H1 (cell line): ENCODE measurements around the gene RGR. TPM values are rescaled to one million over a fixed set of nuclear protein-coding genes. Genes with fewer than 3 reads are reported as not detected.

Source experiments
- CTCF ChIA-PET: fragments of 300-600 bp; sonication (Branson Sonifier 250); formaldehyde crosslinking; loops from one replicate; lab custom pipeline; 2021; ENCODE audit not compliant: partially characterized antibody; lab: Charles Lee
- POLR2A ChIA-PET: fragments of 300-600 bp; sonication (Branson Sonifier 250); formaldehyde crosslinking; loops from one replicate; lab custom pipeline; 2021; ENCODE audit warnings: inconsistent platforms; ENCODE audit not compliant: partially characterized antibody; lab: Charles Lee
- DNase-seq, 2 experiments: peaks; one replicate each; pipeline versions ENCODE4 v3.0.0 to v3.0.0-alpha.2; 2010 to 2022; ENCODE audit warnings: low spot score in 2 of 2, low read depth in 1 of 2, mixed read lengths in 1 of 2
- FAIRE-seq: peaks from 2 replicates; lab custom pipeline; 2011; peaks lifted over from hg19 to GRCh38; lab: Jason Lieb, UNC
- H2AFZ ChIP-seq: 2 replicates; pipeline ENCODE4 v1.8.1; 2012; ENCODE audit warnings: low read length, inconsistent platforms
- H2AK5ac ChIP-seq: 2 replicates; pipeline ENCODE4 v1.6.1; 2013; ENCODE audit warnings: low read depth, low read length
- H2BK120ac ChIP-seq: replicated peaks from 2 replicates; pipeline ENCODE3; 2013; ENCODE audit warnings: low read depth, low read length, inconsistent platforms
- H2BK12ac ChIP-seq: 2 replicates; pipeline ENCODE4 v1.6.1; 2013; ENCODE audit warnings: low read depth, low read length
- H2BK15ac ChIP-seq: 2 replicates; pipeline ENCODE4 v1.6.1; 2013; ENCODE audit warnings: low read length
- H2BK20ac ChIP-seq: 2 replicates; pipeline ENCODE4 v1.6.1; 2013; ENCODE audit warnings: low read length
- H2BK5ac ChIP-seq: 2 replicates; pipeline ENCODE4 v1.6.1; 2013; ENCODE audit warnings: low read depth, low read length
- H3K14ac ChIP-seq: 2 replicates; pipeline ENCODE4 v1.6.1; 2013; ENCODE audit warnings: inconsistent platforms; ENCODE audit not compliant: insufficient read length
- H3K18ac ChIP-seq: 2 replicates; pipeline ENCODE4 v1.6.1; 2013; ENCODE audit warnings: low read length; ENCODE audit errors: extremely low read depth
- H3K23ac ChIP-seq: 2 replicates; pipeline ENCODE4 v1.6.1; 2013; ENCODE audit warnings: inconsistent platforms; ENCODE audit not compliant: insufficient read length
- H3K23me2 ChIP-seq: 2 replicates; pipeline ENCODE4 v1.6.1; 2013; ENCODE audit warnings: low read depth, low read length
- H3K27ac ChIP-seq: 2 replicates; pipeline ENCODE4 v1.6.1; 2011; ENCODE audit warnings: low read depth, low read length, inconsistent platforms
- H3K27me3 ChIP-seq, 4 experiments: replicated peaks in 1 of 4; 1 replicate in 1 of 4; 2 replicates in 3 of 4; pipeline versions ENCODE4 v1.6.1 to v1.8.1; 2011 to 2013; ENCODE audit warnings: low read length in 3 of 4, mild to moderate bottlenecking in 3 of 4, inconsistent platforms in 2 of 4, mixed read lengths in 2 of 4, moderate library complexity in 1 of 4; ENCODE audit not compliant: control insufficient read depth in 3 of 4, insufficient read depth in 3 of 4; ENCODE audit errors: extremely low read depth in 1 of 4
- H3K36me3 ChIP-seq, 4 experiments: 2 replicates each; pipeline versions ENCODE4 v1.6.1 to v1.8.1; 2011 to 2013; ENCODE audit warnings: mild to moderate bottlenecking in 4 of 4, low read length in 3 of 4, moderate library complexity in 2 of 4, control low read depth in 1 of 4, inconsistent platforms in 1 of 4; ENCODE audit not compliant: insufficient read depth in 4 of 4, control insufficient read depth in 2 of 4
- H3K4ac ChIP-seq: replicated peaks from 2 replicates; pipeline ENCODE3; 2013; ENCODE audit warnings: low read length, low read depth, mixed read lengths, inconsistent platforms; ENCODE audit not compliant: insufficient read length
- H3K4me1 ChIP-seq, 4 experiments: replicated peaks in 1 of 4; 1 replicate in 1 of 4; 2 replicates in 3 of 4; pipeline versions ENCODE4 v1.6.1 to v1.8.1; 2011 to 2013; ENCODE audit warnings: low read length in 3 of 4, inconsistent platforms in 2 of 4, mixed read lengths in 1 of 4; ENCODE audit not compliant: insufficient read depth in 4 of 4, control insufficient read depth in 3 of 4
- H3K4me2 ChIP-seq, 2 experiments: 2 replicates each; pipeline versions ENCODE4 v1.6.1 to v1.8.1; 2011 to 2013; ENCODE audit warnings: low read depth in 2 of 2, low read length in 2 of 2, control low read depth in 1 of 2, inconsistent platforms in 1 of 2, mild to moderate bottlenecking in 1 of 2; ENCODE audit not compliant: insufficient read depth in 1 of 2
- H3K4me3 ChIP-seq, 4 experiments: fragments of 200-600, 300-600 bp in 1 of 4; sonication (generic), shearing (Covaris generic), sonication (Bioruptor Twin) in 1 of 4; 2 replicates each; pipeline versions ENCODE4 v1.5.1 to v1.8.1; 2011 to 2016; ENCODE audit warnings: low read length in 4 of 4, low read depth in 3 of 4, control low read depth in 2 of 4, inconsistent platforms in 2 of 4, mild to moderate bottlenecking in 2 of 4, mixed read lengths in 1 of 4, moderate library complexity in 1 of 4; ENCODE audit not compliant: insufficient read depth in 2 of 4; ENCODE audit errors: extremely low read depth in 1 of 4
- H3K56ac ChIP-seq: replicated peaks from 2 replicates; pipeline ENCODE3; 2013; ENCODE audit warnings: low read depth, mild to moderate bottlenecking, mixed read lengths, low read length, inconsistent platforms; ENCODE audit not compliant: insufficient read length
- H3K79me1 ChIP-seq: 2 replicates; pipeline ENCODE4 v1.6.1; 2013; ENCODE audit warnings: low read depth, low read length, control low read depth
- H3K79me2 ChIP-seq, 2 experiments: 2 replicates each; pipeline versions ENCODE4 v1.6.1 to v1.8.1; 2012 to 2013; ENCODE audit warnings: low read length in 2 of 2, mild to moderate bottlenecking in 2 of 2, inconsistent platforms in 1 of 2; ENCODE audit not compliant: insufficient read depth in 2 of 2, control insufficient read depth in 1 of 2
- H3K9ac ChIP-seq, 4 experiments: replicated peaks in 1 of 4; 1 replicate in 1 of 4; 2 replicates in 3 of 4; pipeline versions ENCODE4 v1.6.1 to v1.8.1; 2011 to 2013; ENCODE audit warnings: low read depth in 3 of 4, low read length in 3 of 4, control low read depth in 2 of 4, mild to moderate bottlenecking in 2 of 4, moderate library complexity in 2 of 4, inconsistent platforms in 1 of 4; ENCODE audit errors: extremely low read depth in 1 of 4
- H3K9me3 ChIP-seq, 2 experiments: 2 replicates each; pipeline versions ENCODE4 v1.6.1 to v1.8.1; 2012 to 2013; ENCODE audit warnings: mild to moderate bottlenecking in 2 of 2, moderate library complexity in 2 of 2, control low read depth in 1 of 2, inconsistent platforms in 1 of 2, low read depth in 1 of 2, low read length in 1 of 2, mixed read lengths in 1 of 2; ENCODE audit not compliant: insufficient read depth in 2 of 2
- H4K20me1 ChIP-seq, 2 experiments: replicated peaks in 1 of 2; 2 replicates each; pipeline versions ENCODE3 to v1.8.1; 2011 to 2013; ENCODE audit warnings: inconsistent platforms in 2 of 2, low read length in 2 of 2, mild to moderate bottlenecking in 1 of 2; ENCODE audit not compliant: insufficient read depth in 2 of 2, control insufficient read depth in 1 of 2
- H4K5ac ChIP-seq: 2 replicates; pipeline ENCODE4 v1.6.1; 2013; ENCODE audit warnings: low read length, low read depth, mixed read lengths, inconsistent platforms; ENCODE audit not compliant: insufficient read length
- H4K8ac ChIP-seq: 2 replicates; pipeline ENCODE4 v1.8.0; 2013; ENCODE audit warnings: mild to moderate bottlenecking, moderate library complexity, low read length, inconsistent platforms; ENCODE audit not compliant: insufficient read depth; ENCODE audit errors: extremely low read depth
- H4K91ac ChIP-seq: replicated peaks from 2 replicates; pipeline ENCODE3; 2013; ENCODE audit warnings: low read length, mixed read lengths, inconsistent platforms; ENCODE audit not compliant: insufficient read length
- SIN3A ChIP-seq, 2 experiments: IDR thresholded peaks in 1 of 2; conservative IDR thresholded peaks in 1 of 2; 2 replicates each; pipeline ENCODE4 v1.6.1; 2011 to 2012; ENCODE audit warnings: low read length in 2 of 2, improper control_type of control experiment in 1 of 2, low read depth in 1 of 2, mild to moderate bottlenecking in 1 of 2
- WGBS, 2 experiments: shearing (Covaris generic) in 1 of 2; methylation state at CpG; one replicate each; pipeline versions ENCODE4 v1.1.6 to v1.1.7; 2013 to 2015; ENCODE audit warnings: low lambda C conversion rate in 2 of 2, mixed read lengths in 2 of 2, inconsistent platforms in 1 of 2, low coverage in 1 of 2, missing lambda C conversion rate in 1 of 2; ENCODE audit not compliant: insufficient replicate concordance in 2 of 2, insufficient coverage in 1 of 2, insufficient read length in 1 of 2; ENCODE audit errors: extremely low coverage in 1 of 2, missing lambda C conversion rate in 1 of 2; 5-methylcytosine and 5-hydroxymethylcytosine counted together
- polyA plus RNA-seq, 7 experiments: library from polyadenylated mRNA; depleted of rRNA in 3 of 7; stranded (reverse) in 5 of 7; unstranded in 2 of 7; fragments of >200 nt in 5 of 7; fragments of 200-250 nt in 2 of 7; gene quantifications; 1 replicate in 5 of 7; 2 replicates in 1 of 7; 4 replicates in 1 of 7; pipeline versions ENCODE4 v1.2.1 to v1.2.3, GENCODE V29; 2011 to 2013; ENCODE audit warnings: missing spikeins in 2 of 7, mixed read lengths in 2 of 7
- total RNA-seq: library from RNA; stranded (reverse); fragmentation: NEBNext Ultra II Directional; extraction: Animal tissue kit (Norgen Biotek cat#: 25700); gene quantifications from 2 replicates; pipeline ENCODE4 v1.2.1, GENCODE V29; 2021
- TF ChIP-seq, protein P1 (sequence below): IDR thresholded peaks from 2 replicates; pipeline ENCODE4 v1.6.1; 2012; ENCODE audit warnings: inconsistent platforms

The RGR gene
- total and polyA plus RNA-seq, 2 of the 8 experiments (the other 6 are each of a cell fraction or from before 2014, with no cell fraction given), result not detected

DNA sequence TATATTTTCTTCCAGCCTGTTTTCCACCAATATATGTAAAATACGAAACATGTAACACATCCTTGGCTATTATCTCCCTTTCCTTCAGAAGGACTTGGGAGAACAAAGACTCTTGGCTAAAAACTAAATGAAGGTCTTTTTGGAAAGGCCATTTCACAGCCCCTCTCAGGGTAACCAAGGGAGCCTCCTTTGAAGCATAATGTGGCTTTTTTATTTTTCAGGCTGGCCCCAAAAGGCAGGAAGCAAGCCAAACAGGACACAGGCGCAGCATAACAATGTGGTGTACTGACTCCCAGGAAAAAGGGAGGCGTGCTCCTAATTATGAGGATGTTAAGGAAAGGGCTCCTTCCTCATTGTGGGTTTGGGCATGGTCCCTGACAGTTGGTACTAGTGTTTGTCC, 53.2 kb downstream of the RGR start:
- no peak overlapping the region for H2BK120ac ChIP-seq
- no peak overlapping the region for H4K5ac ChIP-seq
- H3K9me3 ChIP-seq, result no peaks in the 10 kb centered on the region
- H3K4me1 ChIP-seq, result peaks cover 3 to 13% (median 7%) of the 10 kb centered on the region in 4 experiments; a peak in 3 of 7 replicates
- H3K4ac ChIP-seq, result no peak overlapping the region
- 0 out of 2 replicates have a peak overlapping the region, but pooled peaks have one; percentile 29 for H2BK12ac ChIP-seq
- H4K20me1 ChIP-seq, result no peaks in the 10 kb centered on the region
- H3K18ac ChIP-seq, result no peak overlapping the region
- no peak overlapping the region; the same call in 1 of the 2 replicates for H2BK5ac ChIP-seq
- no peak overlapping the region for H2BK15ac ChIP-seq
- no peak overlapping the region for H3K4me2 ChIP-seq
- DNase-seq (no peak), FAIRE-seq (no peak)
- no peaks in the 10 kb centered on the region for H3K36me3 ChIP-seq
- POLR2A ChIA-PET, result no interaction called here
- WGBS, 2 experiments, result 77% methylated on average over 3 of the region's 3 CpGs; no CpG with 5 or more reads in 1 of the 2 experiments
- no peak overlapping the region for H3K14ac ChIP-seq
- H2AK5ac ChIP-seq, result no peak overlapping the region
- H3K27ac ChIP-seq, result no peak overlapping the region
- no peak overlapping the region for H4K91ac ChIP-seq
- peak overlapping the region; percentile 34; the same call in 1 of the 2 replicates for H2BK20ac ChIP-seq
- no peak overlapping the region for H4K8ac ChIP-seq
- H2AFZ ChIP-seq, result no peak overlapping the region
- no peaks in the 10 kb centered on the region for H3K79me2 ChIP-seq
- H3K27me3 ChIP-seq, result no peaks in the 10 kb centered on the region
- 0 out of 2 replicates have a peak, but pooled peaks cover 2% of the 10 kb centered on the region for H3K23me2 ChIP-seq
- no peak overlapping the region for H3K23ac ChIP-seq
- no peaks in the 10 kb centered on the region; the same call in 1 of the 2 replicates for H3K79me1 ChIP-seq
- H3K9ac ChIP-seq, result no peak overlapping the region
- CTCF ChIA-PET, result no interaction called here
- no peak overlapping the region for H3K4me3 ChIP-seq
- H3K56ac ChIP-seq, result no peak overlapping the region
- TF ChIP-seq, protein P1, sequence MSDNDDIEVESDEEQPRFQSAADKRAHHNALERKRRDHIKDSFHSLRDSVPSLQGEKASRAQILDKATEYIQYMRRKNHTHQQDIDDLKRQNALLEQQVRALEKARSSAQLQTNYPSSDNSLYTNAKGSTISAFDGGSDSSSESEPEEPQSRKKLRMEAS, result no peak
- no peak for TF ChIP-seq SIN3A (conservative IDR thresholded peaks at IDR 0.05 in 1 of 2, IDR thresholded peaks at IDR 0.05 in 1 of 2; ENCODE audit: low read depth in 1 of 2, low read length in 2 of 2)
